Astrocyte (in vitro differentiated cells and primary cell): ENCODE results near the gene IDUA.

ENCODE experiments used
- EZH2 ChIP-seq: IDR thresholded peaks from 2 replicates; pipeline ENCODE4 v1.6.1; 2012; ENCODE audit warnings: mild to moderate bottlenecking, low read length, inconsistent platforms; ENCODE audit not compliant: insufficient read depth
- TF ChIP-seq, protein P1 (sequence below): IDR thresholded peaks from 2 replicates; pipeline ENCODE4 v1.5.1; 2011; ENCODE audit warnings: low read depth, mild to moderate bottlenecking, inconsistent platforms, low read length, moderate library complexity; ENCODE audit not compliant: insufficient read depth

DNA sequence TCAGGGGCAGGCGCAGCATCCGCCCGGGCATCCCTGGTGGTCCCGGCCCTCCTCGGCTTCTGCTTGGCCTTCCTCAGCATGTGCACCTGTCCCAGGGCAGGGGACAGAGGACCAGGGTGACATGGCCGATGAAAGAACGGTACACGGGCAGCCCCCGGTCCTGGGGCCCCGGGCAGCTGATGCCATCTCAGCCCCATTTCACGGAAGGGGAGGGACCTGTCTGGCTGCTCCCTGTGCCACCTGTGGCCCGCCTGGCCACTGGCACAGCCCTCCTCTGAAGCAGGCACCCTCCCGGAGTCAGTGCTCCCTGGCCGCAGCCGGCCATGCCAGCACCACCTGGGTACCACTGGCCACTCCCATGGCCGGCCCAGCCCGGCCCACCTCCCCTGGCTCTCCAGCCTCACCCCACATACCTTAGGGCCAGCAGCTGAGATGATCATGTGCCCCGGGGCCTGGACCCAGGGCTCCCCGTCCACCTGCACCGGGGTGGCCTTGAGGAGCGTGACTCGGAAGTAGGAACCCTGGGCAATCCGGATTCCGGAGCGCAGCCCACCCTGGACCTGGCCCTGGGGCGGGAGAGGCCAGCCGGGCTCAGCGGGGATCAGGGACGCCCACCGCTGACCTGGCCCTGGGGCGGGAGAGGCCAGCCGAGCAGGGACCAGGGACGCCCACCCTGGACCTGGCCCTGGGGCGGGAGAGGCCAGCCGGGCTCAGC lies 26.1 kb upstream of the IDUA start:
- TF ChIP-seq, protein P1, sequence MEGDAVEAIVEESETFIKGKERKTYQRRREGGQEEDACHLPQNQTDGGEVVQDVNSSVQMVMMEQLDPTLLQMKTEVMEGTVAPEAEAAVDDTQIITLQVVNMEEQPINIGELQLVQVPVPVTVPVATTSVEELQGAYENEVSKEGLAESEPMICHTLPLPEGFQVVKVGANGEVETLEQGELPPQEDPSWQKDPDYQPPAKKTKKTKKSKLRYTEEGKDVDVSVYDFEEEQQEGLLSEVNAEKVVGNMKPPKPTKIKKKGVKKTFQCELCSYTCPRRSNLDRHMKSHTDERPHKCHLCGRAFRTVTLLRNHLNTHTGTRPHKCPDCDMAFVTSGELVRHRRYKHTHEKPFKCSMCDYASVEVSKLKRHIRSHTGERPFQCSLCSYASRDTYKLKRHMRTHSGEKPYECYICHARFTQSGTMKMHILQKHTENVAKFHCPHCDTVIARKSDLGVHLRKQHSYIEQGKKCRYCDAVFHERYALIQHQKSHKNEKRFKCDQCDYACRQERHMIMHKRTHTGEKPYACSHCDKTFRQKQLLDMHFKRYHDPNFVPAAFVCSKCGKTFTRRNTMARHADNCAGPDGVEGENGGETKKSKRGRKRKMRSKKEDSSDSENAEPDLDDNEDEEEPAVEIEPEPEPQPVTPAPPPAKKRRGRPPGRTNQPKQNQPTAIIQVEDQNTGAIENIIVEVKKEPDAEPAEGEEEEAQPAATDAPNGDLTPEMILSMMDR: no peak
- TF ChIP-seq EZH2: no peak
